MG63 (cell line): ENCODE results near the gene ZFAND4. TPM values are rescaled to one million over a fixed set of nuclear protein-coding genes. Genes with fewer than 3 reads are reported as not detected.
"Not testable (repeated sequence)": the region's sequence is repeated elsewhere in the genome, so short reads cannot be mapped to it uniquely, and the experiment has no call there.

Experiments
- DNase-seq: peaks from one replicate; pipeline ENCODE4 v3.0.0-alpha.2; 2020
- H3K27me3 ChIP-seq: fragments of 250-450 bp; sonication (Bioruptor Pico); 2 replicates; pipeline ENCODE4 v1.5.1; 2020; ENCODE audit warnings: mild to moderate bottlenecking, moderate library complexity
- H3K36me3 ChIP-seq: fragments of 250-450 bp; sonication (Bioruptor Pico); 2 replicates; pipeline ENCODE4 v1.5.1; 2020; ENCODE audit warnings: mild to moderate bottlenecking, moderate library complexity
- H3K4me3 ChIP-seq: fragments of 250-450 bp; sonication (Bioruptor Pico); 2 replicates; pipeline ENCODE4 v1.5.1; 2020; ENCODE audit warnings: mild to moderate bottlenecking, moderate library complexity
- H3K9me3 ChIP-seq: fragments of 250-450 bp; sonication (Bioruptor Pico); 2 replicates; pipeline ENCODE4 v1.5.1; 2020; ENCODE audit warnings: mild to moderate bottlenecking, moderate library complexity
- total RNA-seq: library from RNA; depleted of rRNA; stranded (reverse); fragments of >200 nt; shearing (Covaris generic); gene quantifications from 2 replicates; pipeline ENCODE4 v1.2.3, GENCODE V29; 2014; ENCODE audit warnings: low replicate concordance; rRNA removed

The ZFAND4 gene
- 3.1 and 13.7 TPM in 2 replicates for total RNA-seq

- peak within 1 kb of the TSS; percentile 91 for H3K4me3 ChIP-seq
- no peaks in the 10 kb centered on the region for H3K27me3 ChIP-seq
- no peaks in the 10 kb centered on the region; the same call in 1 of the 2 replicates for H3K9me3 ChIP-seq
- DNase-seq = peak; percentile 98
- no peaks in the 10 kb centered on the region for H3K36me3 ChIP-seq
These were observed at the start of gene ZFAND4 for GRCh38 chr10:45672181-45673073. TSS of gene ZFAND4 (minus strand) at chr10:45672772. CDS start at chr10:45663725, 9,047 bp downstream.

- not testable (repeated sequence) for DNase-seq, H3K9me3 ChIP-seq
These were observed 48.9 kb upstream of the ZFAND4 start for GRCh38 chr10:45721503-45721902.

GRCh38 chr10:45717642-45718041 is 45.1 kb upstream of the ZFAND4 start:
- H3K36me3 ChIP-seq, H3K4me3 ChIP-seq, H3K27me3 ChIP-seq, DNase-seq, H3K9me3 ChIP-seq: not testable (repeated sequence)

More at GRCh38 chr10:45721503-45721902, 48.9 kb upstream of the ZFAND4 start:
- not testable (repeated sequence) for H3K36me3 ChIP-seq, H3K4me3 ChIP-seq, H3K27me3 ChIP-seq

GRCh38 chr10:45717053-45717452 is 44.5 kb upstream of the ZFAND4 start:
- not testable (repeated sequence) for H3K36me3 ChIP-seq, H3K4me3 ChIP-seq, H3K9me3 ChIP-seq, DNase-seq, H3K27me3 ChIP-seq

GRCh38 chr10:45711223-45711622 is 38.7 kb upstream of the ZFAND4 start:
- not testable (repeated sequence) for H3K36me3 ChIP-seq, H3K27me3 ChIP-seq, H3K9me3 ChIP-seq, DNase-seq, H3K4me3 ChIP-seq

- H3K36me3 ChIP-seq, H3K27me3 ChIP-seq, DNase-seq, H3K9me3 ChIP-seq, H3K4me3 ChIP-seq: not testable (repeated sequence)
These were observed 37.7 kb upstream of the ZFAND4 start for GRCh38 chr10:45710200-45710796.

GRCh38 chr10:45678467-45678866 is 5.9 kb upstream of the ZFAND4 start:
- not testable (repeated sequence) for DNase-seq, H3K9me3 ChIP-seq, H3K4me3 ChIP-seq, H3K27me3 ChIP-seq, H3K36me3 ChIP-seq

GRCh38 chr10:45675388-45675787 is 2.8 kb upstream of the ZFAND4 start:
- Histone ChIP-seq H3K4me3 (no peak overlapping the region), H3K9me3 (no peaks in the 10 kb centered on the region; the same call in 1 of the 2 replicates), H3K36me3 (no peaks in the 10 kb centered on the region), H3K27me3 (no peaks in the 10 kb centered on the region)
- no peak for DNase-seq

GRCh38 chr10:45673074-45673648 is 589 bp upstream of the ZFAND4 start:
- Histone ChIP-seq H3K36me3 (no peaks in the 10 kb centered on the region), H3K27me3 (no peaks in the 10 kb centered on the region), H3K4me3 (peak overlapping the region; percentile 91), H3K9me3 (no peaks in the 10 kb centered on the region; the same call in 1 of the 2 replicates)
- DNase-seq = no peak

- DNase-seq, H3K36me3 ChIP-seq, H3K9me3 ChIP-seq, H3K27me3 ChIP-seq: not testable (repeated sequence)
- peak overlapping the region; percentile 91 for H3K4me3 ChIP-seq
These were observed 1.3 kb downstream of the ZFAND4 start for GRCh38 chr10:45671300-45671699.

GRCh38 chr10:45669897-45670296 is 2.7 kb downstream of the ZFAND4 start:
- DNase-seq, H3K9me3 ChIP-seq, H3K36me3 ChIP-seq, H3K4me3 ChIP-seq, H3K27me3 ChIP-seq: not testable (repeated sequence)

- H3K9me3 ChIP-seq = no peaks in the 10 kb centered on the region; the same call in 1 of the 2 replicates
- DNase-seq = no peak
- no peaks in the 10 kb centered on the region for H3K27me3 ChIP-seq
- no peak overlapping the region for H3K4me3 ChIP-seq
- H3K36me3 ChIP-seq = no peaks in the 10 kb centered on the region; the same call in 1 of the 2 replicates
These were observed 11.6 kb downstream of the ZFAND4 start for GRCh38 chr10:45660876-45661411.

GRCh38 chr10:45657033-45657926 is 15.3 kb downstream of the ZFAND4 start:
- Histone ChIP-seq H3K4me3 (no peak overlapping the region), H3K27me3 (no peaks in the 10 kb centered on the region), H3K9me3 (no peaks in the 10 kb centered on the region; the same call in 1 of the 2 replicates), H3K36me3 (no peaks in the 10 kb centered on the region; the same call in 1 of the 2 replicates)
- no peak for DNase-seq

- DNase-seq = no peak
- Histone ChIP-seq H3K27me3 (no peaks in the 10 kb centered on the region), H3K9me3 (no peaks in the 10 kb centered on the region), H3K36me3 (no peaks in the 10 kb centered on the region; the same call in 1 of the 2 replicates), H3K4me3 (no peak overlapping the region)
These were observed 17.4 kb downstream of the ZFAND4 start for GRCh38 chr10:45655219-45655618.

GRCh38 chr10:45654753-45655141 is 17.8 kb downstream of the ZFAND4 start:
- not testable (repeated sequence) for DNase-seq, H3K36me3 ChIP-seq, H3K27me3 ChIP-seq, H3K9me3 ChIP-seq, H3K4me3 ChIP-seq

- Histone ChIP-seq H3K9me3 (no peaks in the 10 kb centered on the region), H3K4me3 (no peak overlapping the region), H3K27me3 (no peaks in the 10 kb centered on the region), H3K36me3 (no peaks in the 10 kb centered on the region)
- no peak for DNase-seq
These were observed 19.1 kb downstream of the ZFAND4 start for GRCh38 chr10:45653454-45653853.
